ENCODE measurements around the gene TSHZ3.

DNA sequence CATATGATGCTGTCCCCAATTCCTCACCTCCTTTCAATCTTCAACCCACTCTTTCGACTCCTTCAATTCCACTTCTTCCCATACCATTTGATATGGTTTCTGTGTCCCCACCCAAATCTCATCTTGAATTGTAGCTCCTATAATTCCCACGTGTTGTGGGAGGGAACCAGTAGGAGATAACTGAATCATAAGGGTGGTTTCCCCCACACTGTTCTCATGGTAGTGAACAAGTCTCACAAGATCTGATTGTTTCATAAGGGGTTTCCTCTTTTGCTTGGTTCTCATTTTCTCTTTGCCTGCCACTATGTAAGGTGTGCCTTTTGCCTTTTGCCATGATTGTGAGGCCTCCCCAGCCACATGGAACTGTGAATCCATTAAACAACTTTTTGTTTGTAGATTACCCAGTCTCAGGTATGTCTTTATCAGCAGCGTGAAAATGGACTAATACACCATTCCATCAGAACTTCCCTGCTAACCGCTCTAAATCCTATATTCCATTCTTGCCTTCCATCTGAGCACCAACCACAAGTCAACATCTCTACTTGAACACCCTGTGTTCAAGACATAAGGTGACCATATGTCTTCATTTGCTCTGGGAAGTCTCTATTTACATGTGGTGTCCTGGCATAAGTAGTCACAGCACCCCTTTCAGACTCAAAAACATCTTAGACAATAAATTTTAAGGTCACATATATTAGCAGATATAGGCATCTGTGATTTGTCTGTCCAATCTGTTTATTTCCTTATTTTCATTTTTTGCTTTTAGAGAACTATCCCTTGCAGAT, 122.9 kb downstream of the TSHZ3 start:
- no peak for TF ChIP-seq NR2F6 (CRISPR knock-in tag; IDR thresholded peaks at IDR 0.05)
- no peak for TF ChIP-seq CEBPB (tag; IDR thresholded peaks at IDR 0.05)
- no peak for TF ChIP-seq YBX1 (IDR thresholded peaks at IDR 0.05)
- TF ChIP-seq, protein P1, sequence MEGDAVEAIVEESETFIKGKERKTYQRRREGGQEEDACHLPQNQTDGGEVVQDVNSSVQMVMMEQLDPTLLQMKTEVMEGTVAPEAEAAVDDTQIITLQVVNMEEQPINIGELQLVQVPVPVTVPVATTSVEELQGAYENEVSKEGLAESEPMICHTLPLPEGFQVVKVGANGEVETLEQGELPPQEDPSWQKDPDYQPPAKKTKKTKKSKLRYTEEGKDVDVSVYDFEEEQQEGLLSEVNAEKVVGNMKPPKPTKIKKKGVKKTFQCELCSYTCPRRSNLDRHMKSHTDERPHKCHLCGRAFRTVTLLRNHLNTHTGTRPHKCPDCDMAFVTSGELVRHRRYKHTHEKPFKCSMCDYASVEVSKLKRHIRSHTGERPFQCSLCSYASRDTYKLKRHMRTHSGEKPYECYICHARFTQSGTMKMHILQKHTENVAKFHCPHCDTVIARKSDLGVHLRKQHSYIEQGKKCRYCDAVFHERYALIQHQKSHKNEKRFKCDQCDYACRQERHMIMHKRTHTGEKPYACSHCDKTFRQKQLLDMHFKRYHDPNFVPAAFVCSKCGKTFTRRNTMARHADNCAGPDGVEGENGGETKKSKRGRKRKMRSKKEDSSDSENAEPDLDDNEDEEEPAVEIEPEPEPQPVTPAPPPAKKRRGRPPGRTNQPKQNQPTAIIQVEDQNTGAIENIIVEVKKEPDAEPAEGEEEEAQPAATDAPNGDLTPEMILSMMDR (IDR thresholded peaks at IDR 0.05 in 2 of 3, conservative IDR thresholded peaks at IDR 0.05 in 1 of 3; ENCODE audit: insufficient read depth in 2 of 3, low read depth in 1 of 3, low read length in 3 of 3), result no peak
- no peak for TF ChIP-seq SRSF9 (IDR thresholded peaks at IDR 0.05; ENCODE audit: borderline replicate concordance, low read depth, low read length)
- TF ChIP-seq SP1 (CRISPR knock-in tag; IDR thresholded peaks at IDR 0.05), result no peak
- TF ChIP-seq, protein P2, sequence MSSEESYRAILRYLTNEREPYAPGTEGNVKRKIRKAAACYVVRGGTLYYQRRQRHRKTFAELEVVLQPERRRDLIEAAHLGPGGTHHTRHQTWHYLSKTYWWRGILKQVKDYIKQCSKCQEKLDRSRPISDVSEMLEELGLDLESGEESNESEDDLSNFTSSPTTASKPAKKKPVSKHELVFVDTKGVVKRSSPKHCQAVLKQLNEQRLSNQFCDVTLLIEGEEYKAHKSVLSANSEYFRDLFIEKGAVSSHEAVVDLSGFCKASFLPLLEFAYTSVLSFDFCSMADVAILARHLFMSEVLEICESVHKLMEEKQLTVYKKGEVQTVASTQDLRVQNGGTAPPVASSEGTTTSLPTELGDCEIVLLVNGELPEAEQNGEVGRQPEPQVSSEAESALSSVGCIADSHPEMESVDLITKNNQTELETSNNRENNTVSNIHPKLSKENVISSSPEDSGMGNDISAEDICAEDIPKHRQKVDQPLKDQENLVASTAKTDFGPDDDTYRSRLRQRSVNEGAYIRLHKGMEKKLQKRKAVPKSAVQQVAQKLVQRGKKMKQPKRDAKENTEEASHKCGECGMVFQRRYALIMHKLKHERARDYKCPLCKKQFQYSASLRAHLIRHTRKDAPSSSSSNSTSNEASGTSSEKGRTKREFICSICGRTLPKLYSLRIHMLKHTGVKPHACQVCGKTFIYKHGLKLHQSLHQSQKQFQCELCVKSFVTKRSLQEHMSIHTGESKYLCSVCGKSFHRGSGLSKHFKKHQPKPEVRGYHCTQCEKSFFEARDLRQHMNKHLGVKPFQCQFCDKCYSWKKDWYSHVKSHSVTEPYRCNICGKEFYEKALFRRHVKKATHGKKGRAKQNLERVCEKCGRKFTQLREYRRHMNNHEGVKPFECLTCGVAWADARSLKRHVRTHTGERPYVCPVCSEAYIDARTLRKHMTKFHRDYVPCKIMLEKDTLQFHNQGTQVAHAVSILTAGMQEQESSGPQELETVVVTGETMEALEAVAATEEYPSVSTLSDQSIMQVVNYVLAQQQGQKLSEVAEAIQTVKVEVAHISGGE (CRISPR knock-in tag; IDR thresholded peaks at IDR 0.05), result no peak
- no peak for TF ChIP-seq POLR2A (conservative IDR thresholded peaks at IDR 0.05)
- TF ChIP-seq HMGN3 (IDR thresholded peaks at IDR 0.05; ENCODE audit: borderline replicate concordance, extremely low read depth, insufficient read length, low read depth, low read length), result no peak
- TF ChIP-seq ZNF507 (tag; conservative IDR thresholded peaks at IDR 0.05), result no peak

All from K562 (cell line).